Measurements from ENCODE around the gene SUFU. TPM values are rescaled to one million over a fixed set of nuclear protein-coding genes. Genes with fewer than 3 reads are reported as not detected.

SUFU gene
- total RNA-seq, 1 experiment from 2014 or later, result 10.6 TPM

GRCh38 chr10:102610441-102610887 is 106.7 kb downstream of the SUFU start:
- no peak for DNase-seq
- intact Hi-C loops (cut with micrococcal nuclease; ENCODE audit: unreplicated experiment), result no loop called here
- Histone ChIP-seq H3K36me3 (ENCODE audit: control insufficient read depth, insufficient read depth, low read length) (no peaks in the 10 kb centered on the region; the same call in 1 of the 2 replicates), H3K4me3 (ENCODE audit: low read depth, low read length) (no peak overlapping the region), H3K27me3 (replicated peaks; ENCODE audit: control insufficient read depth, insufficient read depth, low read length) (no peaks in the 10 kb centered on the region), H3K4me1 (no peaks in the 10 kb centered on the region), H3K9me3 (no peaks in the 10 kb centered on the region)
- Mint-ChIP-seq H3K27ac (ENCODE audit: unreplicated experiment) (no peak overlapping the region), H3K27me3 (ENCODE audit: insufficient read depth, unreplicated experiment) (no peaks in the 10 kb centered on the region), H3K36me3 (ENCODE audit: insufficient read depth, unreplicated experiment) (no peaks in the 10 kb centered on the region), H3K4me3 (ENCODE audit: unreplicated experiment) (no peak overlapping the region), H3K9me3 (ENCODE audit: unreplicated experiment) (no peaks in the 10 kb centered on the region), H3K4me1 (ENCODE audit: low read depth, unreplicated experiment) (no peaks in the 10 kb centered on the region)
- ChIA-PET POLR2A (no interaction called here), CTCF (no interaction called here)
- BruUV-seq (replicated peaks), result no TSS peak
- no peak for TF ChIP-seq CTCF (IDR thresholded peaks at IDR 0.05; ENCODE audit: insufficient read depth in 1 of 2, low read depth in 1 of 2, low read length in 1 of 2, severe bottlenecking in 1 of 2, unreplicated experiment in 1 of 2)

GRCh38 chr10:102611514-102612087 is 107.8 kb downstream of the SUFU start:
- no peaks in the 10 kb centered on the region for H3K36me3 ChIP-seq (ENCODE audit: control insufficient read depth, insufficient read depth, low read length)
- intact Hi-C loops (cut with micrococcal nuclease; ENCODE audit: unreplicated experiment), result no loop called here
- ChIA-PET CTCF (interaction anchor here (0.6 kb wide), 4 partner anchors 11 to 695 kb away, joined by 3 to 10 read pairs (median 5); no protein-coding TSS in a partner anchor), POLR2A (no interaction called here)
- no peaks in the 10 kb centered on the region for H3K4me1 ChIP-seq
- H3K36me3 Mint-ChIP-seq (ENCODE audit: insufficient read depth, unreplicated experiment), result no peaks in the 10 kb centered on the region
- no peak overlapping the region for H3K4me3 ChIP-seq (ENCODE audit: low read depth, low read length)
- H3K9me3 Mint-ChIP-seq (ENCODE audit: unreplicated experiment), result no peaks in the 10 kb centered on the region
- BruUV-seq (replicated peaks), result no TSS peak
- peak overlapping the region; percentile 3 for H3K27ac Mint-ChIP-seq (ENCODE audit: unreplicated experiment)
- no peak overlapping the region for H3K4me3 Mint-ChIP-seq (ENCODE audit: unreplicated experiment)
- H3K4me1 Mint-ChIP-seq (ENCODE audit: low read depth, unreplicated experiment), result no peaks in the 10 kb centered on the region
- no peaks in the 10 kb centered on the region for H3K9me3 ChIP-seq
- no peaks in the 10 kb centered on the region for H3K27me3 Mint-ChIP-seq (ENCODE audit: insufficient read depth, unreplicated experiment)
- no peak for TF ChIP-seq CTCF (IDR thresholded peaks at IDR 0.05; ENCODE audit: insufficient read depth in 1 of 2, low read depth in 1 of 2, low read length in 1 of 2, severe bottlenecking in 1 of 2, unreplicated experiment in 1 of 2)
- DNase-seq, result no peak
- H3K27me3 ChIP-seq (replicated peaks; ENCODE audit: control insufficient read depth, insufficient read depth, low read length), result no peaks in the 10 kb centered on the region

GRCh38 chr10:102612964-102613275 is 109.1 kb downstream of the SUFU start:
- POLR2A ChIA-PET, result no interaction called here
- Histone ChIP-seq H3K4me1 (no peaks in the 10 kb centered on the region), H3K27me3 (replicated peaks; ENCODE audit: control insufficient read depth, insufficient read depth, low read length) (no peaks in the 10 kb centered on the region), H3K9me3 (no peaks in the 10 kb centered on the region), H3K36me3 (ENCODE audit: control insufficient read depth, insufficient read depth, low read length) (no peaks in the 10 kb centered on the region), H3K4me3 (ENCODE audit: low read depth, low read length) (no peak overlapping the region)
- Mint-ChIP-seq H3K27me3 (ENCODE audit: insufficient read depth, unreplicated experiment) (no peaks in the 10 kb centered on the region), H3K36me3 (ENCODE audit: insufficient read depth, unreplicated experiment) (peaks cover 5% of the 10 kb centered on the region), H3K9me3 (ENCODE audit: unreplicated experiment) (no peaks in the 10 kb centered on the region), H3K4me1 (ENCODE audit: low read depth, unreplicated experiment) (no peaks in the 10 kb centered on the region), H3K27ac (ENCODE audit: unreplicated experiment) (no peak overlapping the region), H3K4me3 (ENCODE audit: unreplicated experiment) (no peak overlapping the region)
- no peak for TF ChIP-seq CTCF (IDR thresholded peaks at IDR 0.05; ENCODE audit: insufficient read depth in 1 of 2, low read depth in 1 of 2, low read length in 1 of 2, severe bottlenecking in 1 of 2, unreplicated experiment in 1 of 2)
- no TSS peak for BruUV-seq (replicated peaks)
- CTCF ChIA-PET, result no interaction called here
- intact Hi-C loops (cut with micrococcal nuclease; ENCODE audit: unreplicated experiment), result no loop called here
- no peak for DNase-seq
